Stimulated activated CD4-positive, alpha-beta T cell treated with anti-CD3 and anti-CD28 coated beads, Interleukin-2, amount 100 ng/mL, for 48 hours (primary cell): ENCODE measurements around the gene WDTC1.

Experiments
- DNase-seq, 2 donors: peaks; one replicate each; pipeline ENCODE4 v3.0.0-alpha.2; 2020

Gene WDTC1

DNA sequence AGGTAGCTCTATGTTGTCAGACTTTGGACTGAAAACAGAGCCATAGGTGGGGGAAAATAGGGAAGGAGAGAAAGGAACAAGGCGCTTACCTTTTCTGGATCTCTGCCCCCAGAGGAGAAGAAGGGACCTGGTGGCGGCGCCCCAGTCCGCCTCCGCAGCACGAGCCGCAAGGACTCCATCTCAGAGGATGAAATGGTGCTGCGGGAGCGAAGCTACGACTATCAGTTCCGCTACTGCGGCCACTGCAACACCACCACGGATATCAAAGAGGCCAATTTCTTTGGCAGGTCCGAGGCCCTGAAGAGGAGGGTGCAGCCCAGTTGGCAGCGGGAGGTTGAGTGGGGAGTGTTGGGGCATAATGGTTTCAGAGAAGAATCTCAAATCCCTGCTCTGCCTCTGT is 69.1 kb downstream of the WDTC1 start:
- no peak for DNase-seq

- no peak for DNase-seq
Measured at GRCh38 chr1:27306071-27306470, 71.6 kb downstream of the WDTC1 start.

GRCh38 chr1:27306892-27307761 is 72.7 kb downstream of the WDTC1 start:
- DNase-seq = no peak

GRCh38 chr1:27307874-27308598 is 73.6 kb downstream of the WDTC1 start:
- no peak for DNase-seq

GRCh38 chr1:27314169-27314568 is 79.7 kb downstream of the WDTC1 start:
- DNase-seq = no peak

DNA sequence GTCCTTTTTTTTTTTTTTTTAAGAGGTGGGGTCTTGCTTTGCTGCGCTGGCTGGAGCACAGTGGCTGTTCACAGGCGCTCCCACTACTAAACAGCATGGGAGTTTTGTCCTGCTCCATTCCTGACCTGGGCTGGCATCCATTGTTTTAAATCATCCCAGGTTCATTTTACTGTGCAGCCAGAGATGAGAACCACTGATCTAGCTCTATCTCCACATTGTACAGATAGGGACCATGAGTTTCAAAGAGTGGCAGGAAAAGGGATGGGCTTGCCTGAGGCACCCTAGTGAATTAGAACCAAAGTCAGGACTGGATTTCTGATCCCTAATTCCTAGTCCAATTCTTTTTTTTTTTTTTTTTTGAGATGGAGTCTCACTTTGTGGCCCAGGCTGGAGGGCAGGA is 80.3 kb downstream of the WDTC1 start:
- no peak for DNase-seq

DNA sequence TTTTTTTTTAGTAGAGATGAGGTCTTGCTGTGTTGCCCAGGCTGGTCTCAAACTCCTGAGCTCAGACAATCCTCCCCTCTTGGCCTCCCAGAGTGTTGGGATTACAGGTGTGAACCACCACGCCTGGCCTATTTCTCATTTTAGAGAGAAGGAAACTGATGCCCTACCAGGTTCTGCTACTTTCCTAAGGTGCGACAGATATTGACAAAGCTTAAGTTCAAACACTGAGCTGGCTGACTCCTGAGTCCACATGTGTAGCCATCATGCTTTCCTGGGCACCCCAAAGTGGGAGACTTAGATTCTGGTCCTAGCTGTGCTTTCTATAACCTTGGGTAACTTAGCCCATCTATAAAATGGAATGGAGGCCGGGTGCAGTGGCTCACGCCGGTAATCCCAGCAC is 82.4 kb downstream of the WDTC1 start:
- DNase-seq = no peak

GRCh38 chr1:27318136-27318535 is 83.7 kb downstream of the WDTC1 start:
- DNase-seq = no peak

GRCh38 chr1:27318596-27318995 is 84.2 kb downstream of the WDTC1 start:
- no peak for DNase-seq

DNA sequence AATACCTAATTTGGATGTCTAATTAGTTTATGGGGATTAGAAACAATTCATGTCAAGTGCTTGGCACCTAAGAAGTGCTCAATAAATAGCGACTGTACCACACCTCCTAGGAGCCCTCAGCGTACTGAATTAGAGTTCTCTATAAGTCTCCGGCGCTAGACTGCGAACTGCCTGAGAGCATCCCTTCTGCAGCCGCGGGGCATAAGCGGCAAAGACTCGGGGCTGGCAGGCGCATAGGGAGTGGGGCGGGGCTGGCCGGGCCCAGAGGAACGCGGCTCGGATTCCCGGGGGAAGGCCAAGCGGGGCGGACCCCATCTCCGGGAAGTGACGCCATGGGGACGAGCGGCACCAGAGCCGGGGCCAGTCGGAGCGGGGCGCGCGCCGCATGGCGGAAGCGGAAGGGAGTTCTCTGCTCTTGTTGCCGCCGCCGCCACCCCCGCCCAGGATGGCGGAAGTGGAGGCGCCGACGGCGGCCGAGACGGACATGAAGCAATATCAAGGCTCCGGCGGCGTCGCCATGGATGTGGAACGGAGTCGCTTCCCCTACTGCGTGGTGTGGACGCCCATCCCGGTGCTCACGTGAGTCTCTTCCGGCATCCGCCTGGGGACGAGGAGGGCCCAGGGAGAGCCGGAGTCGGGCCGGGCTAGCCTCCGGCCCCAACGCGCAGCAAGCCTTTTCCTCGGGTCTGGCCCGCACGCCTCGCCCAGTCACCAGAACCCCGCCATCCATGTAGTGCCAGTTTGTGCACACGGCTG is 87.6 kb downstream of the WDTC1 start, which contains the start of gene TMEM222:
TMEM222 (plus strand) TSS at position 351 of the 756 bp plus-strand sequence; CDS start at position 386, 35 bp downstream.
- peak; percentile 97 for DNase-seq

GRCh38 chr1:27322569-27323240 is 88.3 kb downstream of the WDTC1 start:
- no peak for DNase-seq

- DNase-seq = no peak
Measured at GRCh38 chr1:27325286-27325685, 90.9 kb downstream of the WDTC1 start.

DNA sequence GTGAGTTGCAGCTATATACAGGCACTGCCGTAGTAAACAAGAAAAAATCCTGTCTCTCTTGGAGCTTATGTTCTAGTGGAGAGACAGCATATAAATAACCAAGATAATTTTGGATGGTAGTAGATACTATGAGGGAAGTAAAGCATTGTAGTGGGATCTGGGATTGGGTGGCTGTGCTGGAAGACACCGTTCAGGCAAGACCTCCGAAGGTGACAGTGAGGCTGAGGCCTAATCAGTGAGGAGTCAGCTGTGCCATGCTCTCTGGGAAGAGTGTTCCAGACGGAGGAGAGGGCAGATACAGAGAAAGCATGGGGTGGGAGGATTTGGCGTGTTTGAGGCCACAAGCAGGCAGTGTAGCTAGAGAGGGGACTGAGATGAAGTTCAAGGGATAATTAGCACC is 93.5 kb downstream of the WDTC1 start:
- no peak for DNase-seq

- no peak for DNase-seq
Measured at GRCh38 chr1:27330786-27331185, 96.4 kb downstream of the WDTC1 start.

DNA sequence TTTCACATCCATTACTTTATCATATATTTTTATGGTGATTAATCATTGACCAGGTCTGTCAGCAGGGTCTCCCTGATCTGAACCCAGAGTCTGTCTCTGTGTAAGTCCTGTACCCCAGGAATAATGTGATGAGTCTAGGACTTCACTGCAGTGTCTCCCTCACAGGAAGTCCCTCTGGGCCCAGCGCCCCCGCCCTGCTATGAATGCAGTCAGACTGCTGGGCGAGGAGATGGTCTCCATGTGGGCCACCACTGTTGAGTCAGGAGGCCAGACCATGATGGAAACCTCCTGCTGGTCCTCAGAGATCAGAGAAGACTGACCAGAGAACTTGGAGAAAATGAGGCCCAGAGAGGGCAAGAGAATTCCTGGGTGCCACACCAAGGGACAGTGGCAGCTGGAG is 97.0 kb downstream of the WDTC1 start:
- no peak for DNase-seq

GRCh38 chr1:27331922-27332321 is 97.5 kb downstream of the WDTC1 start:
- DNase-seq = no peak

GRCh38 chr1:27332536-27333281 is 98.3 kb downstream of the WDTC1 start:
- peak; percentile 50 to 60 for DNase-seq

GRCh38 chr1:27333717-27334279 is 99.4 kb downstream of the WDTC1 start:
- no peak for DNase-seq

DNA sequence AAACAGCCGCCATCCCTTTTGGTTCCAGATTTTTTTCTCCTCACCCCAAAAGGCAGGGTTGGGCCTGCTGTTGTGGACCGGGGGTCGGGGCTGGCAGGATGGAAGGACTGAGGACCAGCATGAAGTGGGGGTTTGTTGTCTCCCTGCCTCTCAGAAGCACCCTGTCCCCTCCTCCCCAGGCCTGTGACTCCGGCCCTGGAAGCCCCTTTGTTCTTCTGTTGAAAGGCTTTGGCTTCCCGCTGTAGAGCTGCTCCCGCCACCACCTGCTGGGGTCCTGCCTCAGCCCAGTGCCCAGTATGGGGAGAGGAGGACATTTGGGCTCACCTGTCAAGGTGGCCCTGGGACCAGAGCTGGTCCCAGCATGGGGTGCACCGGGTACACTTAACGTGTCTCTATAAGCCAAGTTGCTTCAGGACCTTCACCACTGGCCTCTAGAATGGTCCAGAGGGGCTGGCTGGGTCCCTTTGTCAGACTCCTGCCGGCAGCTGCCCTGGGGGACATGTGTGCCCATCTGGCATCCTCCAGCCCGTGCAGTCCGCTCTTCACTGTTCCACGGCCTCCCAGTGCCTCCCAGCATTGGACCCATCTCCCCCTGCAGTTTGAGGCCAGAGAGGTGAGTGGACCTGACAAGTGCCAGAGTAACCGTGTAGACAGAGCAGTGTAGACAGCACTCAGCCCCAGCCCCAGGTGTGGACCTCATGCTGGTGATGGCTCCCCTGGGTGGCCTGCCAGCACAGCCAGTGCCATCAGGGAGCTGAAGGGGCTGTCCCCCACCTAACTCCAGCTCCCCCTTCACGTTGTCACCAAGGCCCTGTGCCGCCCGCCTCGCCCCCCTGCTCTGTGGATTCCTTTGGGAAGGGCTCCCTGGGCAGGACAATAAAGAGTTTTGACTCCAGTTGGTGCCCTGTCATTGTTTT is 101.3 kb downstream of the WDTC1 start:
- no peak for DNase-seq

DNA sequence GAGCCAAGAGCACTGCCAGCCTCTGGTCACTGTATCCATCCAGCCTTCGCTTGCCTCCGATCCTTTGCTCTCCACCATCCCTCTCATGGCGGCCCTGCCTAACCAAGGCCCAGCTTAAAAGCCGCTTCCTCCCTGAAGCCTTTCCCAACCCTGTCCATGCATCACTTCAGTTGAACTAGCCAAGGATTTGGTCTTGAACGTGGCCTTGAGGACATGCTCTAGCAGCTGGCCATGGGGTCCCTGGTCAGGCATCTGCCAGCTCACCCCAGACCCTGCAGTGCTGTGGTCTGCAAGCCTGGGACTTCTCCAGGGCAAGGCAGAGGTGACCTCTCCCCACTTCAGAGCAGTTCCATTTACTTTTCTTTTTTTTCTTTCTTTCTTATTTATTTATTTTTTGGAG is 102.3 kb downstream of the WDTC1 start:
- DNase-seq = no peak

DNA sequence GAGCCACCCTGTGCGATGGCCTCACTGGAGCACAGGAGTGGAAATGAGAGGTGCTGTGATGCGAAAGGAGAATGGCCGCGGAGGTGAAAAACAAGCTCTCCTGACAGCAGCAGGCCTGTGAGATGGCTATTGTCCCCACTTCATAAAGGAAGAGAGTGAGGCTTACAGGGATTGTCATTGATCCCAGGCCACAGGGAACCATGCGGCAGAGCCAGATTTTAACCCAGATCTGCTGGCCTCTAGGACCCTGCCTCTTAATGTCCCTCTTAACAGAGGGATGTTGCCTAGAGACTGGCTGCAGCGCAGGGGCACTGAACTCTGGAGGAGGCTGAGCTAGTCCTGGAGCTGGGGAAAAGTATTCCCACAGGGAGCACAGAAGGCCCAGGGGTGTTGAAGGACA is 104.3 kb downstream of the WDTC1 start:
- no peak for DNase-seq
